Adrenal gland (tissue), 12 donors: ENCODE data around the gene TXNRD2. TPM values are rescaled to one million over a fixed set of nuclear protein-coding genes. Genes with fewer than 3 reads are reported as not detected.

Experiments
- DNase-seq, 7 donors: peaks; one replicate each; pipeline ENCODE4 v3.0.0-alpha.2; 2019 to 2020
- H3K27ac ChIP-seq, 5 donors: fragments of 200-600 bp; sonication (generic) in 4 of 5; 1 replicate in 3 of 5; 2 replicates in 2 of 5; pipeline versions ENCODE4 v1.5.1 to v1.8.0; 2016 to 2020; ENCODE audit warnings: mild to moderate bottlenecking in 1 of 5
- H3K27me3 ChIP-seq: fragments of 200-600 bp; 2 replicates; pipeline ENCODE4 v1.8.0; 2021
- H3K36me3 ChIP-seq, 2 donors: fragments of 200-600 bp; replicated peaks in 1 of 2; 1 replicate in 1 of 2; 2 replicates in 1 of 2; pipeline versions ENCODE4 v1.5.1 to v1.8.0; 2018 to 2022
- H3K4me1 ChIP-seq, 2 donors: fragments of 200-600 bp; replicated peaks in 1 of 2; 1 replicate in 1 of 2; 2 replicates in 1 of 2; pipeline versions ENCODE4 v1.5.1 to v1.8.0; 2018 to 2021
- H3K4me3 ChIP-seq, 4 donors: fragments of 200-600 bp; sonication (generic) in 3 of 4; one replicate each; pipeline ENCODE4 v1.5.1; 2016 to 2018
- H3K9me3 ChIP-seq, 3 donors: fragments of 200-600 bp; sonication (generic) in 1 of 3; replicated peaks in 1 of 3; 1 replicate in 2 of 3; 2 replicates in 1 of 3; pipeline versions ENCODE4 v1.5.1 to v1.8.0; 2016 to 2021
- CTCF ChIP-seq, 6 experiments: fragments of 450-650 bp in 4 of 6; fragments of 200-600 bp in 2 of 6; sonication (generic) in 1 of 6; IDR thresholded peaks; 1 replicate in 5 of 6; 2 replicates in 1 of 6; pipeline versions ENCODE4 v1.5.1 to v1.8.0; 2016 to 2021; ENCODE audit warnings: antibody characterized with exemption in 6 of 6, mild to moderate bottlenecking in 2 of 6, moderate library complexity in 1 of 6
- POLR2A ChIP-seq, 2 donors: fragments of 450-650 bp; IDR thresholded peaks; one replicate each; pipeline ENCODE4 v1.6.1; 2017; ENCODE audit warnings: antibody characterized with exemption in 2 of 2, mild to moderate bottlenecking in 2 of 2, moderate library complexity in 1 of 2
- WGBS, 4 donors: extraction: QIAGEN DNeasy Blood & Tissue Kit in 2 of 4; methylation state at CpG; one replicate each; pipeline versions ENCODE4 v1.1.5 to v1.1.7; 2013 to 2017; 5-methylcytosine and 5-hydroxymethylcytosine counted together
- intact Hi-C, 2 donors: fragments of 100-400 bp; cut with DNase I; formaldehyde crosslinking; loops; one replicate each; pipeline versions ENCODE4 v1.14.1 to v1.15.0; 2022 to 2023
- polyA plus RNA-seq, 3 donors: library from polyadenylated mRNA; stranded (reverse); fragments of 200-250 nt in 2 of 3; fragments of 350-450 nt in 1 of 3; fragmentation: Illumina TruSeq in 1 of 3; extraction: RNeasy Lipid Tissue Mini Kit (QIAGEN cat#74804) in 1 of 3; gene quantifications; one replicate each; pipeline ENCODE4 v1.2.3, GENCODE V29; 2013 to 2014
- total RNA-seq, 9 donors: library from RNA; depleted of rRNA in 4 of 9; stranded (reverse); fragments of >200 nt in 4 of 9; fragments of 120-200 nt in 1 of 9; fragmentation: NEBNext Ultra II Directional in 1 of 9; extraction: Animal tissue kit (Norgen Biotek cat#: 25700) in 1 of 9; gene quantifications; one replicate each; pipeline versions ENCODE4 v1.1.0 to v1.2.4, GENCODE V29; 2013 to 2023
- donor health status: healthy with polysubstance abuse.
- donor health status: Bipolar disorder and iron deficiency.
- donor health status: DM: yes; HTN: yes; CAD: no.
- donor health status: DM: no; HTN: no; CAD: no.
- donor health status: DM: no; HTN: no; CAD: no.
- donor health status: DM: yes; HTN: yes; CAD: no.

Gene TXNRD2
- total and polyA plus RNA-seq, 12 donors = 39.6 to 171 (median 59.5) TPM

DNA sequence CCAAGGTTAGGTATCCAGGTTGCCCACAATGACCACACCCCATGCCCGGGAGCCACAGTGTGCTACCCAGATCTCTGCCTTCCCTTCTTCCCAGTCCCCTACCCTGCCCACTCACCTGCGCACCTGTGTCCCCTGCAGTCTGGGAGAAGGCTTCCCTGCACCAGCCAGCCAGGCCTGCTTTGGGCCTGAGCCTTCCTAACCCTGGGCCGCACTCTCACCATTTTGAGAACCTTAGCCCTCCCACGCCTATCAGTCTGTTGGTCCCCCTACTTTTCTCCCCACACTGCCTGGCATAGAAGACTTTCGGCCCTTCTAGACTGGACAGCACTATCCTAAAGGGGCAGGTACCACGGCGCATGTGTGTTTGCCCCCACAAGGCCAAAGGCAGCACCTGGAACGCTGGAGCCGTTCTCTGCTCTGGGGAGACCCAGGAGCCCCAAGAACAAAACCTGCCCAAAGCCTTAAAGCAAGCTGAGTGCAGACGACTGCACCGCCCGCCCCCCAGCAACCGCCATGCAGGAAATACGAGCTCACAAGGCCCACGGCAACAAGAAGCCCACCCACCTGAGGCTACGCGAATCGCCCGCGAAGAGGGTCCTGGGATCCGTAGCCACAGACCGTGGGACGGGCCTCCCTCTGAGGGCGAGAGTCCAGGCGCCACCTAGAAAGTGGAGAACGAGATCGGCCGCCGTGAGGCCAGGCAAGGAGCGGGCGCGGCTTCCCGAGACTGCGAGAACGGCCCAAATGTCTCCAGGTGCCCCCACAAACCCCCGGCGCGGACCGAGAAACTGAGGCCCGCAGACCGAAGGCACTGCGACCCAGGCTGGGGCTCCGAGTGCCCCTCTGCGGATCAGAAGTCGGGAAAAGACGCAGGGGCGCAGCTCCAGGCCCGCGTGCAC is 87.5 kb downstream of the TXNRD2 start:
- peak in 2 of 7 donors; percentile 18 to 20 for DNase-seq
- peaks cover 22 to 23% of the 10 kb centered on the region in 2 donors for H3K4me1 ChIP-seq
- H3K27ac ChIP-seq = peak overlapping the region in 4 of 5 donors; percentile 91 to 99 (median 97)
- H3K36me3 ChIP-seq = peaks cover 0 to 18% of the 10 kb centered on the region in 2 donors
- intact Hi-C loops = no loop called here
- H3K4me3 ChIP-seq = peak overlapping the region; percentile 35 to 88 (median 74)
- no peaks in the 10 kb centered on the region for H3K9me3 ChIP-seq
- no peaks in the 10 kb centered on the region for H3K27me3 ChIP-seq
- 1 to 9% (median 2%) methylated on average over 5 to 49 of the region's 49 CpGs for WGBS, 4 donors
- peak in 1 of 2 donors; percentile 13 for TF ChIP-seq POLR2A (IDR thresholded peaks at IDR 0.05)
- no peak for TF ChIP-seq CTCF (IDR thresholded peaks at IDR 0.05)

- H3K27ac ChIP-seq = peak overlapping the region in 3 of 5 donors; percentile 97 to 99 (median 97)
- TF ChIP-seq CTCF (IDR thresholded peaks at IDR 0.05) = no peak
- TF ChIP-seq POLR2A (IDR thresholded peaks at IDR 0.05) = no peak
- WGBS, 4 donors = 39 to 52% (median 45%) methylated on average over 9 to 11 of the region's 11 CpGs
- peak overlapping the region in 2 of 4 donors; percentile 80 to 88 for H3K4me3 ChIP-seq
- H3K36me3 ChIP-seq = peaks cover 0 to 18% of the 10 kb centered on the region in 2 donors
- peaks cover 25% of the 10 kb centered on the region in 2 donors for H3K4me1 ChIP-seq
- peak in 3 of 7 donors; percentile 18 to 23 (median 19) for DNase-seq
- intact Hi-C loops = no loop called here
- H3K27me3 ChIP-seq = no peaks in the 10 kb centered on the region
- no peaks in the 10 kb centered on the region for H3K9me3 ChIP-seq
Observed at GRCh38 chr22:19853058-19853878, 88.3 kb downstream of the TXNRD2 start.

DNA sequence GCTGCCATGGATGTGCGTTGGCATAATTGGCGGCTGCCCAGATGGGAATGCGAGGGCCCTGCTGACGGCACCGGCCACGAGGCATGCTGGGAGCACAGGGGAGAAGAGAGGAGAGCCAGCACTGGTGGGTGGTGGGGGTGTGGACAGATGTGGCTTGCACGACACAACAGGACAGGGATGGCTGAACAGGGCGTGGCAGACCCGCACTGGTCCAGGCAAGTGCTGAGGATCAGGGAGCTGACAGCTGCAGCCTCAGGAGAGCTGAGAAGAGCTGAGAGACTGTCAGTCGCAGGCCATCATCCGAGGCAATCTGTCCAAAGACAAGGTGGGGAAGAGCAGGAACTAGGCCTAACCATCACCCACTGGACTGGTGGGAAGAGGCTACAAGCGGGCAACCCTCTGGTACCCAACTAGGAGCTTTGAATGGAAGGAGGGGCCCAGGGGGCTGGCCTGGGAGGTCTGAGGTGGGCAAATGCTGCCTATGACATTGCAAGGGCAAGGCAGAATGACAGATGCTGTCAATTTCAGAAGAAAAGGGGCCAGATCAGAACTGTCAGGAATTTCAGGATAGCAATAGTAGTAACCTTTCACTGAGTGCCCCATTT is 89.3 kb downstream of the TXNRD2 start:
- H3K4me1 ChIP-seq = peaks cover 25% of the 10 kb centered on the region in 2 donors
- 81 to 92% (median 89%) methylated on average over 10 to 12 of the region's 12 CpGs for WGBS, 4 donors

More for the DNA sequence above, 89.3 kb downstream of the TXNRD2 start:
- DNase-seq = peak in 1 of 7 donors; percentile 23
- TF ChIP-seq CTCF (IDR thresholded peaks at IDR 0.05) = no peak
- TF ChIP-seq POLR2A (IDR thresholded peaks at IDR 0.05) = no peak
- intact Hi-C loops = no loop called here
- H3K27ac ChIP-seq = no peak overlapping the region
- H3K4me3 ChIP-seq = no peak overlapping the region
- peaks cover 0 to 18% of the 10 kb centered on the region in 2 donors for H3K36me3 ChIP-seq
- no peaks in the 10 kb centered on the region for H3K9me3 ChIP-seq
- no peaks in the 10 kb centered on the region for H3K27me3 ChIP-seq
